Measurements from ENCODE around the gene RGR.

Gene RGR

GRCh38 chr10:84262190-84262956, 17.5 kb downstream of the RGR start:
- no peak overlapping the region for H3K4me3 Mint-ChIP-seq
- no peak overlapping the region for H3K27ac Mint-ChIP-seq
- peaks cover 18% of the 10 kb centered on the region for H3K27me3 Mint-ChIP-seq (ENCODE audit: low read depth, poor library complexity)
- H3K36me3 Mint-ChIP-seq (ENCODE audit: low read depth), result no peaks in the 10 kb centered on the region
- TF ChIP-seq CTCF (IDR thresholded peaks at IDR 0.05), result no peak
- no peaks in the 10 kb centered on the region for H3K9me3 Mint-ChIP-seq
- no peak for DNase-seq
- no peaks in the 10 kb centered on the region for H3K4me1 Mint-ChIP-seq

GRCh38 chr10:84263716-84264115, 18.9 kb downstream of the RGR start:
- Mint-ChIP-seq H3K4me3 (no peak overlapping the region), H3K4me1 (no peaks in the 10 kb centered on the region), H3K9me3 (no peaks in the 10 kb centered on the region), H3K27ac (peak overlapping the region; percentile 65), H3K27me3 (ENCODE audit: low read depth, poor library complexity) (peaks cover 24% of the 10 kb centered on the region), H3K36me3 (ENCODE audit: low read depth) (no peaks in the 10 kb centered on the region)
- no peak for TF ChIP-seq CTCF (IDR thresholded peaks at IDR 0.05)
- no peak for DNase-seq

- no peaks in the 10 kb centered on the region for H3K9me3 Mint-ChIP-seq
- no peaks in the 10 kb centered on the region for H3K4me1 Mint-ChIP-seq
- H3K4me3 Mint-ChIP-seq, result no peak overlapping the region
- no peaks in the 10 kb centered on the region for H3K36me3 Mint-ChIP-seq (ENCODE audit: low read depth)
- peak; percentile 92 for TF ChIP-seq CTCF (IDR thresholded peaks at IDR 0.05)
- peak; percentile 78 for DNase-seq
- H3K27ac Mint-ChIP-seq, result no peak overlapping the region
- H3K27me3 Mint-ChIP-seq (ENCODE audit: low read depth, poor library complexity), result peaks cover 24% of the 10 kb centered on the region
These were observed 19.8 kb downstream of the RGR start for GRCh38 chr10:84264611-84265141.

- H3K4me3 Mint-ChIP-seq, result no peak overlapping the region
- H3K9me3 Mint-ChIP-seq, result no peaks in the 10 kb centered on the region
- H3K36me3 Mint-ChIP-seq (ENCODE audit: low read depth), result no peaks in the 10 kb centered on the region
- peaks cover 24% of the 10 kb centered on the region for H3K27me3 Mint-ChIP-seq (ENCODE audit: low read depth, poor library complexity)
- DNase-seq, result no peak
- no peak overlapping the region for H3K27ac Mint-ChIP-seq
- no peak for TF ChIP-seq CTCF (IDR thresholded peaks at IDR 0.05)
- H3K4me1 Mint-ChIP-seq, result no peaks in the 10 kb centered on the region
These were observed 20.6 kb downstream of the RGR start for GRCh38 chr10:84265418-84265817.

GRCh38 chr10:84267503-84268126, 22.8 kb downstream of the RGR start:
- no peaks in the 10 kb centered on the region for H3K9me3 Mint-ChIP-seq
- DNase-seq, result peak; percentile 50
- H3K27ac Mint-ChIP-seq, result no peak overlapping the region
- no peaks in the 10 kb centered on the region for H3K36me3 Mint-ChIP-seq (ENCODE audit: low read depth)
- no peaks in the 10 kb centered on the region for H3K4me1 Mint-ChIP-seq
- H3K4me3 Mint-ChIP-seq, result no peak overlapping the region
- TF ChIP-seq CTCF (IDR thresholded peaks at IDR 0.05), result peak; percentile 51
- H3K27me3 Mint-ChIP-seq (ENCODE audit: low read depth, poor library complexity), result peaks cover 27% of the 10 kb centered on the region

Measured in nephron progenitor cell (in vitro differentiated cells).